Stimulated activated CD4-positive, alpha-beta T cell treated with anti-CD3 and anti-CD28 coated beads, Interleukin-2, amount 100 ng/mL, for 24 hours (primary cell): ENCODE results near the gene IL18R1.
A peak's percentile ranks its signal among the peaks of the same experiment; 100 is the strongest.

Experiments
- DNase-seq, 2 donors: peaks; one replicate each; pipeline ENCODE4 v3.0.0-alpha.2; 2020

The IL18R1 gene

DNA sequence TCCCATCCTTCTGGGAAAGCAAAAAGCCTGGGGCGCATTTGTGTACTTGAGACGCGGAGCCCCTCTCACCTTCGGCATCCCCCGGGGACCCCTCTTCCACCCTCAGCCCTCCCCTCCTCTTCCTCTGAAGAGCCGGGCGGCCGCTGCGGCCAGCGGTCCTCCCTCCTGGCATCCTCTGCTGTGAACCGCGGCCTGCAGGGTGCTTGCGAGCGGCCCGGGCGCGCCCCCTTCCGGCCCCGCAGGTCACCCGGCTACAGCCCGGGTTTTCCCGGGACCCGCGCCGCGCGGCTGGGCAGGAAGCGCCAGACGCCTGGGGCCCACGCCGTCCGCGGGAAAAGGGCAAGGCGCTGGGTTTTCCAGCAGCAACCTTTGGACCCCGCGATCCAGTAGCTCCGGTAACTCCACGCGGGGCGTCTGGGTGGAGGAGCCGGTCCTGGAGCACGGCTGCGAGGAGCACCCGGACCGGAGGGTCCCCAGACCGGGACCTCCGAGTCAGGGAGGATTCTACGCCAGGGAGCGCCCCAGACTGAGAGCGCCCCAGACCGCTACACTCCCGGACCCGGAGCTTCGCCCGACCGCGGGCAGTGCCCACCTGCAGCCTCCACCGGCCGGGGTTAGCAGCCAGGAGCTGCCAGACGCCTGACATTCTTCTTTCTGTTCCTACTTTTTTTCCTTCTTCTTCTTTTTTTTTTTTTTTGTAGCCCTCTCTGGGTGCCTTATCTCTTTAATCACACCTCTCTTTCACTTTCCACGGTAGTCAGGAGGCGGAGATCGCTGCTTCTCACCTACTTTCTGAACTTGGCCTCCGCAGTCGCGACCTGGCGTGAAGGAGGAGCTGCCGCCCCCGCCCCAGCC lies at the start of gene IL18R1:
TSS of gene IL18R1 (plus strand) at position 271 of the 855 bp plus-strand sequence. CDS start 6,865 bp downstream, outside the sequence.
- peak; percentile 74 to 81 for DNase-seq

DNA sequence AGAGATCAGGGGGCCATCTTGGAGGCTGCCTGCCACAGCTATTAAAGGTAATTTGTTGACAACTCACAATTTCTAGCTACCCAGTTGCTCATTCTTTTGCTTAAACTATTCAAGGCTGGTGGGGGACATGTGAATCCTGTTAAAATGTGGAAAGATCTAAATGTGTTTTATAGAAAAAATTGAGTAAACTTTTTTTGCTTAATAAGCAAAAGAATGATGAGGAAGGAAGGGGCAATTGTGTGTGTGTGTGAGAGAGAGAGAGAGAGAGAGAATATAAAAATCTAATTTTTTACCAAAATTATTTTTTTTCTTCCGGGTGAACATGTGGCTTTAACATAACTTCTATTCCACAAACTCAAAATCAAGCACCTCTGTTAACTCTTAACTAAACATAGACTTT lies 49.5 kb upstream of the IL18R1 start:
- no peak for DNase-seq

DNA sequence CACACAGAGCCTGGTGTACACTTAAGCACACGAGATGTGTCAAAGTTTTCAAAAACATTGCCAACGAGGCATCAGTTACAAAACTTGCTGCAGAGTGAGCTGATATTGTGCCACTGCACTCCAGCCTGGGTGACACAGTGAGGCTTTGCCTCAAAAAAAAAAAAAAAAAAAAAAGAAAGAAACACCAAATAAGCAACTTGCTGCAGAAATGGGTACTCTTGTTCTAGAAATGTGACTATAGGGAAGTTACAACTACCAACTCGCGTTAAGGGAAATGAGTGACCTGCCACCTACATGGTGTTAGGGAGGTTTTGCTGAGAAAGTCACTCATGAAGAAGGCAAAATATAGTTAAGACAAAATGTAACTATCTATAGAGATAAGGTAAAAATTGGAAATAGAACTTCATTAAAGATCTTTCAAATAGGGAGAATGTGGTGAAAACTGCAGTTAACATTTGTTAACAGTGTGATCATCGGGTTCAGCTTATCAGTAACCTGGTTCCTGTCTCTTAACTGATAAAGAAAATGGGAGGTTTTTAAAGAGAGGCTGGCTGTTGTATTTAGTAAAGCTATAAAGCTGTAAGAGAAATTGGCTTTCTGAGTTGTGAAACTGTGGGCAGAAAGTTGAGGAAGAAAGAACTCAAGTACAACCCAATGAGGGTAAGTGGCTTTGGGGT lies 44.5 kb upstream of the IL18R1 start, which contains the start of gene IL1RL1:
TSS of gene IL1RL1 (plus strand) at position 600 of the 677 bp plus-strand sequence. CDS start 26,702 bp downstream, outside the sequence.
- no peak for DNase-seq

DNA sequence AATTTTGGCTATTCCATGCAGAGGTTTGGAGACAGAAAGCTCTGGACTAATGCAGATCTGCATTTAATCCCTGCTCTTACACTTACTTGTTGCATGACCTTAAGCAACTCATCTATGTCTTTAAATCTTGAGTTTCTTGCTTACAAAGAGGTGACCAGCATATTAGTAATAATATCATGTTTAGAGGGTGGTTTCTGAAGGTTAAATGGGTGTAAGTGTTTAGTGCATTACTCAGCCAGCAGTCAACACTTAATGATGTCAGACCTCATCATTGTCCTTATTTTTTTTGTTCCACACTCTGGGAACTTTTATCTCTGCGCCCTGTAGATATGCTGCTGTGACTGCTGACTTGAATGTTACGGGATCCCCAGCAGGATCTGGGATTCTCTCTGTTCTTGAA lies 42.6 kb upstream of the IL18R1 start:
- no peak for DNase-seq

DNA sequence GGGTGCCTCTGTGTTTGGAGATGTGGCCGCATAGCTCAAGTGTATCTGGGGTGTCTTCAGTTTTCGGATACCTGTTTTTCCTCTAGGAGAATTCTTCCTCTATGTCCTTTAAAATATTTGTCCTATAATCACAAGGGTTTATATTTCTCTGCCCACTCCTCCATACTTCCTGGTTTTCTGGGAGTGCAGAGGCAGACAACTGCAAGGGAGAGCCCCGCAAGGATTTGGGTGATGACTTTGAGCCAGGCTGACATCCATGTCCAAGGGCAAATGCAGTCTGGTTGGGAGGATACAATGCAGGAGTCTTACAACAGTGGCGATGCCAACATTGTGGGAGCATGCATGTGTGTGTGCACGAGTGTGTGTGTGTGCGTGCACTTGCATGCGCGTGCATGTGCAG lies 42.1 kb upstream of the IL18R1 start:
- DNase-seq = no peak

DNA sequence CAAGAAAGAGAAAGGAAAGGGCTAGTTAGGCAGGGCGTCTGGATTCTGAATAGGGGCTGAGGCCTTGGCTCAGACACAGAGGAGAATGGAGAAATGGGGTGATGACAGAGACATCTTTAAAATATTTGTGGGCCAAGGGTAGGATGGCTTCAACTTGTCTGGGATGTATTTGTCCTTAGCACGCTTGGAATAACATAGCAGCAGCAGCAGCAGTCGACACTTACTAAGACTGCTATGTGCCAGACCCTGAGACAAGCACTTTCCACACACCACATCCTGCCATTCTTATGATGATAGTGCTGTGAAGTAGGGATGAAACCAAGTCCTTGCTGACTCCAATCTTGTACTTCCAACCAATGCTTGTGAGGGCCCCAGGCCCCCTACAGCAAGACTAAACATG lies 41.6 kb upstream of the IL18R1 start:
- no peak for DNase-seq

DNA sequence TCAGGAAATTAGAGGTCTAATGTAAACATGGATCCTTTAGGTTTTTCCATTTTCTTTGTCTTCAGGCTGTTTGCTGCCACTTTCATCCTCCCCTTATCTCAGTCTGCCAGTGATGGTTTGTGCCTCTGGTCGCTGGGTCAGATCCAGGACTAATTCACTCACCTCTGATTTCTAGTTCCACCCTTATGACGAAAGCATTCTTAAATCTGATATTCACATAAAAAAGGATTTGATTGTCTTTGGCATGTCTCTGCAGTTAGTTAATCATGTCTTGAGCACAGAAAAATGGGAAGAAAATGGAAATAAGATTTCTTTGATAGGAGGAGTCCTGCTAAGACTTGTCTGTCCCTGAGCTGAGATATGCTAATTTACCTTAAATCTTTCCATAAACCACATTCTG lies 39.7 kb upstream of the IL18R1 start:
- DNase-seq = no peak

DNA sequence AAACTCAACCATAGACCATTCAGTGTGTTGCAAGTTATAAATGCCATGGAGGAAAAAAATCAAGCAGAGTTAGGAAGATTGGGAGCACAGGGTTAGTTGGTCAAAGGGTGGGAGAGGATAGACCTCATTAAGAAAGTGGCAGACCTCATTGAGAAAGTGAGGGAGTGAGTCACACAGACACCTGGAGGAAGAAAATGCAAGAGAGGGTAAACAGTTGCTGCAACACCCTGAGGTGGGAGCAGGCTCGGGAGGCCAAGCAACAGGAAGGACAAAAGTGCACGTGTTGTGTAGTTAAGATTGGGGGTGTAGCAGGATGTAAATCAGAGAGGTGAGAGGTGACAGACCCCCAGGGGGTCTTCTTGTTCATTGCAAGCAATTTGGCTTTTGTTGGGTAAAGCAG lies 37.9 kb upstream of the IL18R1 start:
- DNase-seq = no peak

GRCh38 chr2:102318437-102318836 lies 37.2 kb upstream of the IL18R1 start:
- DNase-seq = no peak

DNA sequence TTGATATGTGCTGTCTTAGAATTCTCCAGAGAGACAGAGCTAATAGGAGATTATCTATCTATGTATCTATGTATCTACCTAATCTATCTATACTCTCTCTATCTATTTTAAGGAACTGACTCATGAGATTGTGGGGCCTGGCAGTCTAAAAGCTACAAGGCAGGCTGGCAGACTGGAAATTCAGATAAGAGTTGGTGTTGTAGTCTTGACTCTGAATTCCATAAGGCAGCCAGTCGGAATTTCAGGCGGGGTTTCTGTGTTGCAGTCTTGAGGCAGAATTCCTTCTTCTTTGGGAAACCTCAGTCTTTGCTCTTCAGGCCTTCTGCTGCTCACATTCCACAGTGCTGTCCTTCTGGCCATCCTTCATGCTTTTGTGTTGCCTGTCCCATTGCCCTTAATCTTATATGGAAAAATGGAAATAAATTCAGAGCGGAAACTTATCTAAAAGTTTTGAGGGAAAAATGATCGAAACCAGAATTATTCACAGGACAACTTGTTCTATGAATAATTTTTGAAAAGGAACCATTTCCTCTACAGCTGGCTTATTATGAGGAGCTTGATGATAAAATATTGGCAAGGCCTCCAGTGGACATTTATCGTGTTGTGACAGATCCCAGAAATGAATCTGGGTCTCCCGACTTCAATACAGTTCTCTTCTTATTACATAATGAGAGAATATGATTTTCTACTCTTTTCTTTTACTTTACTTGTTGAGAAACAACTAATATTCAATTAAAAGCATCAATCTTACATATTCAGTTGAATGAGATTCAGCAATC lies 33.5 kb upstream of the IL18R1 start:
- DNase-seq = no peak

DNA sequence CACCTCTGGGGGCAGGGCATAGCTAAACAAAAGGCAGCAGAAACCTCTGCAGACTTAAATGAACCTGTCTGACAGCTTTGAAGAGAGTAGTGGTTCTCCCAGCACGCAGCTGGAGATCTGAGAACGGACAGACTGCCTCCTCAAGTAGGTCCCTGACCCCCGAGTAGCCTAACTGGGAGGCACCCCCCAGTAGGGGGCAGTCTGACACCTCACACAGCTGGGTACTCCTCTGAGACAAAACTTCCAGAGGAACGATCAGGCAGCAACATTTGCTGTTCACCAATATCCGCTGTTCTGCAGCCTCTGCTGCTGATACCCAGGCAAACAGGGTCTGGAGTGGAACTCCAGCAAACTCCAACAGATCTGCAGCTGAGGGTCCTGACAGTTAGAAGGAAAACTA lies 30.7 kb upstream of the IL18R1 start:
- DNase-seq = peak in 1 of 2 donors; percentile 21

DNA sequence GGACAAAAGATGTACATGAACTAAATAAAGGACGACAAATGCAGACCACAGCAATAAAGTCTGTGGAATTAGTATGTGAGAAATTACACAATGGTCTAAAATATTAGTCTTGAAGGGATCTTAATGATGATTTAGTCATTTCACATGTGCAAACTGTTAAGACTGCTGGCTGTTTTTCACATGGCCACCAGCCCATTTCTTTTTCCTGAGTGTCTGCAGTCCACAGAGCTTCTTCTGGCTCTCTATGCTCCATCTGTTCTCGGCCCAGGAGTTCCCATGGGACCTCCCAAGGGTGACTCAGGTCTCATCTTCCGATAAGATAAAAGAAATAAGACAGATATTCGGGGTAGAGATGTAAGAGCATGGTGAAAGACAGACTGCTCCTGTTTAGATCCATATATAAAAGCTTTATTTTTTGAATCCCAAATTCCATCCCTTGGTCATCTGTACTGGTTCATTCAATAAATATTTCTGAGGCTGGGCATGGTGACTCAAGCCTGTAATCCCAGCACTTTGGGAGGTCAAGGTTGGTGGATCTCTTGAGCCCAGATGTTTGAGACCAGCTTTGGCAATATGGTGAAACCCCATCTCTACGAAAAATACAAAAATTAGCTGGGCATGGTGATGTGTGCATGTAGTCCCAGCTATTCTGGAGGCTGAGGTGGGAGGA lies 24.1 kb upstream of the IL18R1 start:
- DNase-seq = no peak

DNA sequence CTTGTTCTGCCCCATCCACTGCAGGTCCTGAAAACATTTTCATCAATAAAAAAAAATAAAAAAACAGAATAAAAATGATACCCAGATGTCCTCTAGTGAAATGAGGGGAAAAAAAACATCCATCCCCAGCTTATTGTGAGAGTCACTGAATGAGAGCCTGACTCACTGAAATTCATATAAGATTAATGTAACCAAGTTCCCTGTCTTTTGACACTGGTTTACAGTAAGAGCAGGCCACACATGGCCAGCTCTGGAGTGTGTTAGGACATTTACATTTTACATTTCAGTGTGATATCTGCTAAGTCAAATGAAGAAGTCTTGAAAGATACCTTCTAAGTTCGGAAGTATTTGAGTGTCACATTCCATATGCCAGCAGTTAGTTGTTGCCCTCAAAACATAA lies 21.1 kb upstream of the IL18R1 start:
- no peak for DNase-seq

- DNase-seq = no peak
Measured at GRCh38 chr2:102335871-102336366, 19.7 kb upstream of the IL18R1 start.

DNA sequence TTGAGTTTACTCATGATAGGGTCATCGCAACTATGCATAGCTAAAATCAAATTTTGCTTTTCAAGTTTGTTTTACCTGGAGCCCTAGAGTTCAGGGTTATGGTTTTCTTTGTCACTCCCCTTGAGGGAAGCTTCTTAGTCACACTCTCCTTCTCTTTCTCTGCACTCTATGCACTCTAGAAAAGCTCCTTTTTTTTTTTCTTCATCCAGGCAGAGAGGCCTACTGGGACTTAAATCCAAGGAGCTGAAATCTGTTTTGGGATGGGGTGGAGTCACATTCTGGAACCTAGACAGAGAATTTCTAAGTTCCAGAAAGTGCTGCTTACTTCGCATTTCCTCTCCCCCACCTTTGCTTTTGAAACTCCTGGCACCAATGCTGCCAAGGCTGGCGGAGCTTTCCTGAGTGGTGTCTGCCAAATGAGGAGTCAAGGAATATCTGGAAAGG lies 19.1 kb upstream of the IL18R1 start:
- no peak for DNase-seq

DNA sequence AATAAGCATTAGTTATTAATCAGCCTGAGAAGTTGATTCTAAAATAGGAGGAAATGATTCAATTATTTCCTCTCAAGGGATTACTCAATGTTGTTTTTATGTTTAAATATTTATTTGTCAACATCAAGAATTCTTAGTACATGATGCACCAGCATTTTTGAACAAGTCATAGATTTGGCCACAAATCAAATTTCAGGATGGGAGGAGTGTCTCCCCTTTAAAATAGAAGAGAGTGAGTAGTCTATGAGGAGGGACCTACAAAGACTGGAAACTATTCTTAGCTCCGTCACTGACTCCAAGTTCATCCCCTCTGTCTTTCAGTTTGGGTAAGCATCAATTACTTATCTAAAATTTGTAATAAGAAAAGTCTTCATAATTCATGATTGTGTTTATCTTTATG lies 18.6 kb upstream of the IL18R1 start:
- no peak for DNase-seq

GRCh38 chr2:102337481-102338386 lies 17.9 kb upstream of the IL18R1 start:
- no peak for DNase-seq

- DNase-seq = no peak
Measured at GRCh38 chr2:102340778-102341177, 14.8 kb upstream of the IL18R1 start.

DNA sequence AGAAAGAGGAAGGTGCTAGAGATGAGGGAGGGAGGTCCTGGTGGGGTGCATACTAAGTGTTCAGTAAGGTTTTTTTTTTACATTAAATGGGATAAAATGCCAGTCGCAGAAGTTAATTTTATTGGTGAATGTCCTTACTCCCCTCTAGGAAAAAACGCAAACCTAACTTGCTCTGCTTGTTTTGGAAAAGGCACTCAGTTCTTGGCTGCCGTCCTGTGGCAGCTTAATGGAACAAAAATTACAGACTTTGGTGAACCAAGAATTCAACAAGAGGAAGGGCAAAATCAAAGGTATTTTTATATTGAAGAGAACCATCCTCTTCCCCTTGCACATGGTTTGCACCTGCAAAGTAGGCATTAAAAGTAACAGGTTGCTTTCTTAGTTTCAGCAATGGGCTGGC lies 12.7 kb upstream of the IL18R1 start:
- no peak for DNase-seq

DNA sequence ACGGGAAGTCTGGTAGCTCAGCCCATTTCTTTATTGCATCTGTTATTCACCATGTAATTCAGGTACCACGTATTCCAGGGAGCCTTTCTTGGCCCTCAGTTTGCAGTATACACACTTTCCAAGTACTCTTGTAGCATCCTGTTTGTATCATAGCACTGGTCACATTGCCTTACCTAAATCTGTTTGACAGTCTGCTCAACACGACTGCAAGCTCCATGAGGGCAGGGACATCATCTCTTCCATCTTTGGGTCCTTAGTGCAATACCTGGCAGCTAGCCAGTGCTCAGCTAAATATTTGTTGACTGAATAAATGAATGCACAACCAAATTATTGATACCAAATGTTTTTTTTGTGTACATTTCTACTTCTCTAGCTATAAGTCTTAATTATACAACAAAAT lies 11.2 kb upstream of the IL18R1 start:
- no peak for DNase-seq

GRCh38 chr2:102345329-102345920 lies 10.2 kb upstream of the IL18R1 start:
- no peak for DNase-seq
